Caco-2 (cell line): ENCODE measurements around the gene PHF13. TPM values are rescaled to one million over a fixed set of nuclear protein-coding genes. Genes with fewer than 3 reads are reported as not detected.

Experiments
- BruUV-seq: library from RNA; stranded (reverse); fragments of 400-500 nt; replicated peaks from 2 replicates; lab custom pipeline; 2021; lab: Mats Ljungman, UMichigan
- CTCF ChIA-PET: fragments of 300-600 bp; sonication (Branson Sonifier 250); formaldehyde crosslinking; loops from one replicate; lab custom pipeline; 2022; ENCODE audit warnings: antibody characterized with exemption; lab: Charles Lee
- POLR2A ChIA-PET: fragments of 300-600 bp; sonication (Branson Sonifier 250); formaldehyde crosslinking; loops from one replicate; lab custom pipeline; 2022; ENCODE audit warnings: antibody characterized with exemption; lab: Charles Lee
- DNase-seq, 2 experiments: peaks; one replicate each; pipeline versions ENCODE4 v3.0.0 to v3.0.0-alpha.2; 2020 to 2022
- H3K27me3 ChIP-seq: replicated peaks from 2 replicates; pipeline ENCODE4 v1.6.0; 2011; ENCODE audit warnings: low read length; ENCODE audit not compliant: control insufficient read depth, insufficient read depth
- H3K36me3 ChIP-seq: 2 replicates; pipeline ENCODE4 v1.5.1; 2011; ENCODE audit warnings: low read length; ENCODE audit not compliant: control insufficient read depth, insufficient read depth
- H3K4me1 ChIP-seq: fragments of 250-450 bp; sonication (Bioruptor Pico); 2 replicates; pipeline ENCODE4 v1.5.1; 2020; ENCODE audit warnings: mild to moderate bottlenecking
- H3K4me3 ChIP-seq: 2 replicates; pipeline ENCODE4 v1.5.1; 2011; ENCODE audit warnings: low read depth, mild to moderate bottlenecking, control low read depth, low read length
- H3K9me3 ChIP-seq: fragments of 250-450 bp; sonication (Bioruptor Pico); 2 replicates; pipeline ENCODE4 v1.5.1; 2020; ENCODE audit warnings: mild to moderate bottlenecking, moderate library complexity
- H3K27ac Mint-ChIP-seq: one replicate; pipeline ENCODE4 v1.8.0; 2022; ENCODE audit warnings: mixed read lengths; ENCODE audit not compliant: unreplicated experiment
- H3K27me3 Mint-ChIP-seq: one replicate; pipeline ENCODE4 v1.8.0; 2022; ENCODE audit warnings: mixed read lengths; ENCODE audit not compliant: insufficient read depth, unreplicated experiment
- H3K36me3 Mint-ChIP-seq: one replicate; pipeline ENCODE4 v1.8.0; 2022; ENCODE audit warnings: mild to moderate bottlenecking, mixed read lengths; ENCODE audit not compliant: insufficient read depth, unreplicated experiment
- H3K4me1 Mint-ChIP-seq: one replicate; pipeline ENCODE4 v1.8.0; 2022; ENCODE audit warnings: low read depth, mixed read lengths; ENCODE audit not compliant: unreplicated experiment
- H3K4me3 Mint-ChIP-seq: one replicate; pipeline ENCODE4 v1.8.0; 2022; ENCODE audit warnings: mild to moderate bottlenecking, moderate library complexity, mixed read lengths; ENCODE audit not compliant: unreplicated experiment
- H3K9me3 Mint-ChIP-seq: one replicate; pipeline ENCODE4 v1.8.0; 2022; ENCODE audit warnings: mixed read lengths; ENCODE audit not compliant: unreplicated experiment
- intact Hi-C: fragments of 100-400 bp; cut with micrococcal nuclease; formaldehyde crosslinking; loops from one replicate; pipeline ENCODE4 v1.10.0; 2022; ENCODE audit not compliant: unreplicated experiment
- total RNA-seq: library from RNA; stranded (reverse); gene quantifications from 2 replicates; pipeline ENCODE4 v1.2.3, GENCODE V29; 2022
- TF ChIP-seq, protein P1 (sequence below), 2 experiments: fragments of 200-600 bp in 1 of 2; IDR thresholded peaks; 1 replicate in 1 of 2; 2 replicates in 1 of 2; pipeline versions ENCODE4 v1.5.1 to v1.8.0; 2011 to 2022; ENCODE audit warnings: antibody characterized with exemption in 1 of 2, control low read depth in 1 of 2, inconsistent platforms in 1 of 2, low read depth in 1 of 2, low read length in 1 of 2, mild to moderate bottlenecking in 1 of 2, moderate library complexity in 1 of 2; ENCODE audit not compliant: insufficient read depth in 1 of 2, severe bottlenecking in 1 of 2, unreplicated experiment in 1 of 2

The PHF13 gene
- total RNA-seq, 1 experiment from 2014 or later, result 21.8 TPM

DNA sequence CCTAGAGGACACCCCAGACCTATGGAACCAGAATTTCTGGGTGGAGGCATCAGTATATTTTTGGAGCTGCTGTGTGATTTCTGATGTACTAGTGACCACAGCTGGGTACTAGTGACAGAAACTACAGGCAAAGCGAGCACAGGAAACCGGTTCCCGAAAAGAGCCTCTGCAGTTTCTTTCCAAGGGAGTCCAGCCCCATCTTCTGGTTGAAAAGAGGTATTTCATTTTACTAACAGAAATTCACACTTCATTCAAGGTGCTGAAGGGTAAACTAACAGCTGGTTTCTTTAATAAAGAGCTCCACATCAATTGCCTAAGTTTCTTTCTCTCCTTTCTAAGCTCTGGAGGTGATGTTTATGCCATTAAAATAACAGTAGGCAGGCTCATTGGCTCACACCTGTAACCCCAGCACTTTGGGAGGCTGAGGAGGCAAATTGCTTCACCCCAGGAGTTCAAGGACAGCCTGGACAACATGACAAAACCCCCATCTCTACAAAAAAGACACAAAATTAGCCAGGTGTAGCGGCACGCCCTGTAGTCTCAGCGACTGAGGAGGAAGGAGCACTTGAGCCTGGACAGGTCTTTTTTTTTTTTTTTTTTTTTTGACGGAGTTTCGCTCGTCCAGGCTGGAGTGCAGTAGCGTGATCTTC is 33.1 kb downstream of the PHF13 start:
- CTCF ChIA-PET, result interaction anchor here (0.7 kb wide), 1 partner anchor 9 kb away, joined by 5 read pairs; no protein-coding TSS in a partner anchor
- Mint-ChIP-seq H3K27ac (no peak overlapping the region), H3K4me3 (no peak overlapping the region), H3K4me1 (no peaks in the 10 kb centered on the region), H3K36me3 (peaks cover 36% of the 10 kb centered on the region), H3K9me3 (no peaks in the 10 kb centered on the region), H3K27me3 (no peaks in the 10 kb centered on the region)
- TF ChIP-seq, protein P1, sequence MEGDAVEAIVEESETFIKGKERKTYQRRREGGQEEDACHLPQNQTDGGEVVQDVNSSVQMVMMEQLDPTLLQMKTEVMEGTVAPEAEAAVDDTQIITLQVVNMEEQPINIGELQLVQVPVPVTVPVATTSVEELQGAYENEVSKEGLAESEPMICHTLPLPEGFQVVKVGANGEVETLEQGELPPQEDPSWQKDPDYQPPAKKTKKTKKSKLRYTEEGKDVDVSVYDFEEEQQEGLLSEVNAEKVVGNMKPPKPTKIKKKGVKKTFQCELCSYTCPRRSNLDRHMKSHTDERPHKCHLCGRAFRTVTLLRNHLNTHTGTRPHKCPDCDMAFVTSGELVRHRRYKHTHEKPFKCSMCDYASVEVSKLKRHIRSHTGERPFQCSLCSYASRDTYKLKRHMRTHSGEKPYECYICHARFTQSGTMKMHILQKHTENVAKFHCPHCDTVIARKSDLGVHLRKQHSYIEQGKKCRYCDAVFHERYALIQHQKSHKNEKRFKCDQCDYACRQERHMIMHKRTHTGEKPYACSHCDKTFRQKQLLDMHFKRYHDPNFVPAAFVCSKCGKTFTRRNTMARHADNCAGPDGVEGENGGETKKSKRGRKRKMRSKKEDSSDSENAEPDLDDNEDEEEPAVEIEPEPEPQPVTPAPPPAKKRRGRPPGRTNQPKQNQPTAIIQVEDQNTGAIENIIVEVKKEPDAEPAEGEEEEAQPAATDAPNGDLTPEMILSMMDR (IDR thresholded peaks at IDR 0.05; ENCODE audit: insufficient read depth in 1 of 2, low read depth in 1 of 2, low read length in 1 of 2, severe bottlenecking in 1 of 2, unreplicated experiment in 1 of 2), result peak; percentile 37 to 43
- peak in 1 of 2 experiments; percentile 16 for DNase-seq
- no TSS peak for BruUV-seq
- H3K4me3 ChIP-seq, result no peak overlapping the region
- no peaks in the 10 kb centered on the region for H3K9me3 ChIP-seq
- POLR2A ChIA-PET, result no interaction called here
- H3K36me3 ChIP-seq, result peaks cover 2% of the 10 kb centered on the region; the same call in 1 of the 2 replicates
- intact Hi-C loops, result loop anchor here (1.0 kb wide), 1 partner anchor 92 kb away; the partner anchor contains the start of gene NOL9
- H3K4me1 ChIP-seq, result no peaks in the 10 kb centered on the region
- H3K27me3 ChIP-seq, result no peaks in the 10 kb centered on the region

GRCh38 chr1:6648556-6648955 is 35.0 kb downstream of the PHF13 start:
- TF ChIP-seq, protein P1 (IDR thresholded peaks at IDR 0.05; ENCODE audit: insufficient read depth in 1 of 2, low read depth in 1 of 2, low read length in 1 of 2, severe bottlenecking in 1 of 2, unreplicated experiment in 1 of 2), result no peak
- Mint-ChIP-seq H3K27ac (no peak overlapping the region), H3K36me3 (peaks cover 42% of the 10 kb centered on the region), H3K9me3 (no peaks in the 10 kb centered on the region), H3K4me1 (no peaks in the 10 kb centered on the region), H3K27me3 (no peaks in the 10 kb centered on the region), H3K4me3 (no peak overlapping the region)
- no peaks in the 10 kb centered on the region for H3K9me3 ChIP-seq
- intact Hi-C loops, result no loop called here
- DNase-seq, result no peak
- H3K36me3 ChIP-seq, result peaks cover 2% of the 10 kb centered on the region; the same call in 1 of the 2 replicates
- no peaks in the 10 kb centered on the region for H3K4me1 ChIP-seq
- ChIA-PET CTCF (no interaction called here), POLR2A (no interaction called here)
- no peaks in the 10 kb centered on the region for H3K27me3 ChIP-seq
- H3K4me3 ChIP-seq, result no peak overlapping the region
- no TSS peak for BruUV-seq

GRCh38 chr1:6651909-6652308 is 38.4 kb downstream of the PHF13 start:
- no peaks in the 10 kb centered on the region; the same call in 1 of the 2 replicates for H3K36me3 ChIP-seq
- Mint-ChIP-seq H3K27me3 (no peaks in the 10 kb centered on the region), H3K9me3 (no peaks in the 10 kb centered on the region), H3K4me3 (no peak overlapping the region), H3K4me1 (no peaks in the 10 kb centered on the region), H3K36me3 (peaks cover 25% of the 10 kb centered on the region), H3K27ac (no peak overlapping the region)
- no peaks in the 10 kb centered on the region for H3K9me3 ChIP-seq
- BruUV-seq, result no TSS peak
- no peak for DNase-seq
- TF ChIP-seq, protein P1 (IDR thresholded peaks at IDR 0.05; ENCODE audit: insufficient read depth in 1 of 2, low read depth in 1 of 2, low read length in 1 of 2, severe bottlenecking in 1 of 2, unreplicated experiment in 1 of 2), result no peak
- no peaks in the 10 kb centered on the region for H3K4me1 ChIP-seq
- no peak overlapping the region for H3K4me3 ChIP-seq
- POLR2A ChIA-PET, result no interaction called here
- H3K27me3 ChIP-seq, result no peaks in the 10 kb centered on the region
- CTCF ChIA-PET, result no interaction called here
- intact Hi-C loops, result no loop called here
